NCI-H128 (cell line): Measurements from ENCODE around the gene OR2AP1.
A peak's percentile ranks its signal among the peaks of the same experiment; 100 is the strongest.
"Not testable (repeated sequence)": the region's sequence is repeated elsewhere in the genome, so short reads cannot be mapped to it uniquely, and the experiment has no call there.

Source experiments
- DNase-seq: peaks from one replicate; lab custom pipeline; 2025; ENCODE audit not compliant: unreplicated experiment; lab: John Stamatoyannopoulos, UW

Gene OR2AP1

DNA sequence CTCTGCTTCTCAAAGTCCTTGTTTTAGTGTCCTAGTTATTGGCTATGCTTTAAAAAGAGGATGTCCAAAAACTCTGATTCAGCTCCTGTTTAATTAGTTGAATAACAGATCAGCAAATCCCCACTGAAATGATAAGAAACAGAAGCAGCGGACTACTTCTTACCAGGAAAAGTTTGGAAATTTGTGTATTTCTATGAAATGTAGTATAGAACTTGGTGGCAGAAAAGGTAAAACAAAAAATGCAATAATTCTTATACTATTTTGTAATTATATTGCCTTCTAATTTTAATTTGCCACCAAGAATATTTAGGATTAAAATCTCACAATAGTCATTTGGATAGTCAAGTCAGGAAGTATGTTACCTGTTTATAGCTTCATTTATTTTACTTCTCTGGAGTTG is at the start of gene OR2AP1:
TSS of gene OR2AP1 (plus strand) at position 301 of the 400 bp plus-strand sequence. CDS start 1,947 bp downstream, outside the sequence.
- no peak for DNase-seq

DNA sequence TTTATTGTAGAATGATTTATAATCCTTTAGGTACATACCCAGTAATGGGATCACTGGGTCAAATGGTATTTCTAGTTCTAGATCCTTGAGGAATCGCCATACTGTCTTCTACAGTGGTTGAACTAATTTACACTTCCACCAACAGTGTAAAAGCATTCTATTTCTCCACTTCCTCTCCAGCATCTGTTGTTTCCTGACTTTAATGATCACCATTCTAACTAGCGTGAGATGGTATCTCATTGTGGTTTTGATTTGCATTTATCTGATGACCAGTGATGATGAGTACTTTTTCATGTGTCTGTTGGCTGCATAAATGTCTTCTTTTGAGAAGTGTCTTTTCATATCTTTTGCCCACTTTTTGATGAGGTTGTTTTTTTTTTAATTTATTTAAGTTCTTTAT is 24.0 kb upstream of the OR2AP1 start:
- not testable (repeated sequence) for DNase-seq

DNA sequence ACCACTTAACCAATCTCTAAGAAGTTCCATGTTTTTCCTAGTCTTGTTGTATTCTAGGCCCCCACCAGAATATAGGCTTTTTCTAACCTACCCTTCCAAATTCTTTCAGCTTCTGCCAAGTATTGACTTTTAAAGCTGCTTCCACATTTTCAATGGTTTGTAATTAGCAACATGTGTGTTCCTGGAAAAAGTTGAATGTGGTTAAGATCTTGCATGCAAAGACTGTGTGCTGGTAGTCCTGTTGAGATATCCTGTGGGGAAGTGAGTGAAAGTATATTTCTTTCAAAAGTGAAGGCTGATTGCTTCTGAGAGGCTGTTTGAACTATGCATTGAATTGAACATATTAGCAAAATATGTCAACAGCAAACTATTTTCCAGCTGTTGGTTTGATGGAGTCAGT is 23.5 kb upstream of the OR2AP1 start:
- DNase-seq, result no peak

DNA sequence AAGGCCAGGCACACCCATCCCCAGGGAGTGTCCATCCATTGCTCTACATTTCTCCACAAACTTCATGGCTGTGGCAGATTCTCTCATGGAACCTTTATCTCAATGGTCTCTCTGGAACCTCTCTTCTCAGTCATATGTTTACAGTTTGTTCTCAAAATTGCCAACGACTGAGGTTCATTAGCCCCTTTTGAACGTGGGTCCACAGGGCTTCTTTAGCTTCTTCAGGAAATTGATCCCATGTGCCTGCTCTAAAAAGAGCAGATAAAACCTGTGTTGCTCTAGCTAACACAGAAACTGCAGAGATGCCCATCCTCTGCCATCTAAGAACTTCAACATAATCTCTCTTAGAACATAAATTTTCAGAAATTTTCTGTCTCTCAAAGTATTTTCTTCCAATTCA is 23.0 kb upstream of the OR2AP1 start, which contains the start of gene OR6C4:
TSS of gene OR6C4 (plus strand) at position 301 of the 400 bp plus-strand sequence. CDS start 1,625 bp downstream, outside the sequence.
- DNase-seq, result no peak

DNA sequence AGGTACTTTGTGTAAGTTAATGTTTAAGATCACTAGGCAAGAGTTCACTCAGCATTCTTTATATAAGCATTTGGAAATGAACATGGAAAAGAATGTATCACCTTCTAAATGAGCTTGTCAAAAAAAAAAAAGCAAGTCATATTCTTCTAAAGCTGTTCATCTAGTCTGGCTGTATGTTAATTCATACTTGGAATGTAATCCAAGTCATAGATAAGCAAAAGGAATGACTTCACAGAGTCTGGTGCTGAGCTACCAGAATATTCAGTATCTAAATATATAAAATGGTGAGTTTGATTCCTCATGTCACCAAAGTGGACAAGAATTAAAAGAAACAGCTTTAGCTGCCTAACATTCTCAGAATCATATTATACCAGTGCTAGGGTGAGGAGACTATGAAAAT is 18.0 kb upstream of the OR2AP1 start:
- DNase-seq, result no peak

DNA sequence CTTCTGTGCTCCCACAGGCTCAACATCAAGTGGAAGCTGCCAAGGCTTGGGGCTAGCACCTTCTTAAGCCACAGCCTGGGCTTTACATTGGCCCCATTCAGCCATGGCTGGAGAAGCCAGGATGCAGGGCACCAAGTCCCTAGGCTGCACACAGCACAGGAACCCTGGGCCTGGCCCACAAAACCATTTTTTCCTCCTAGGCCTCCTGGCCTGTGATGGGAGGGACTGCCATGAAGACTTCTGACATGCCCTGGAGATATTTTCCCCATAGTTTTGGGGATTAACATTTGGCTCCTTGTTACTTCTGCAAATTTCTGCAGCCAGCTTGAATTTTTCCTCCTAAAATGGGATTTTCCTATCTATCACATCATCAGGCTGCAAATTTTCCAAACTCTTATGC is 2.2 kb upstream of the OR2AP1 start:
- DNase-seq, result not testable (repeated sequence)

DNA sequence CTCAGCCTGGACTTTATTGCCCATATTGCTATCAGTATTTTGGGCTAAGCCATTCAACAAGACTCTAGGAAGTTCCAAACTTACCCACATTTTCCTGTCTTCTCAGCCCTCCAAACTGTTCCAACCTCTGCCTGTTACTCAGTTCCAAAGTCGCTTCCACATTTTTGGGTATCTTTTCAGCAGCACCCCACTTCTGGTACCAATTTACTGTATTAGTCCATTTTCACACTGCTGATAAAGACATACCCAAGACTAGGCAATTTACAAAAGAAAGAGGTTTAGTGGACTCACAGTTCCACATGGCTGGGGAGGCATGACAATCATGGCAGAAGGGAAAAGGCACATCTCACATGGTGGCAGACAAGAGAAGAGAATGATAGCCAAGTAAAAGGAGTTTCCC is 1.6 kb upstream of the OR2AP1 start:
- not testable (repeated sequence) for DNase-seq

DNA sequence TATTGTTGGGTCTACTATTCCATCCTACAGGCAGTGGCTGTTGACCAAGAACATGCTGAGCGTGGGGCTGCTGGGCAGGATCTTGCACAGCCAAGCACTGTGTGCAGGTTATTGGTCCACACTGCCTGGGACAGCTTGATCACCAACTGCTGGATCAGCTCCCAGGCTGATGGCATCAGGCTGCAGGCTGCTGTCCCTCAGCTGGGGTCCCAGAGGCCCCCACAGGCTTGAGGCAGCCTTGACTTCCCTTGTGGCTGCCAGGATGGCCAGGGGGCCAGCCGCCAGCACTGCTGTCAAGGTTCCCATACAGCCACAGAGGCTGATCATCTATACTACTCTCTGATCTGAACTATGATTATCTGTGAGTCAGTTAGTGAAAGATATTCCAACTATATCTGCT is 9.8 kb downstream of the OR2AP1 start:
- DNase-seq, result no peak

DNA sequence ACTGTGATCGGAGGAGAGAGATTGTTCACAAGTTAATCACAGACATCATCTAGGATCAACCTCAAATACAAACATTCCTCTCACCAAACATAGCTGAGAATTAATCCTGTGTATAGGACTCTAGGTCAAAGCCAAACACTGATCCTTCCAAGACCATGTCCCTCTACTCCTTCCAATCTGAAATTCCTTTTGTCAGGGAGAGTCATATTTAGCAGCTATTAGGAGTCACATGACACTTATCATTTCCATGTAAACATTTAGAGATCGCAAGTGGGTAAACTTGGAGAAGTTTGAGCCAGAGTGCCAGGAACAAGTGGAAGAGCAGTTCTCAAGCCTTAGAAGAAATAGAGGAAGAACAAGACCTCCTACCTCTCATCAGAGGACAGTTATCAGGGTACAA is 13.5 kb downstream of the OR2AP1 start:
- DNase-seq, result no peak

DNA sequence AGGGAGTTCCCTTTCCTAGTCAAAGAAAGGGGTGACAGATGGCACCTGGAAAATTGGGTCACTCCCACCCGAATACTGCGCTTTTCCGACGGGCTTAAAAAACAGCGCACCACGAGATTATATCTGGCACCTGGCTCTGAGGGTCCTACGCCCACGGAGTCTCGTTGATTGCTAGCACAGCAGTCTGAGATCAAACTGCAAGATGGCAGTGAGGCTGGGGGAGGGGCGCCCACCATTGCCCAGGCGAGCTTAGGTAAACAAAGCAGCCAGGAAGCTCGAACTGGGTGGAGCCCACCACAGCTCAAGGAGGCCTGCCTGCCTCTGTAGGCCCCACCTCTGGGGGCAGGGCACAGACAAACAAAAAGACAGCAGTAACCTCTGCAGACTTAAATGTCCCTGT is 17.9 kb downstream of the OR2AP1 start:
- not testable (repeated sequence) for DNase-seq

DNA sequence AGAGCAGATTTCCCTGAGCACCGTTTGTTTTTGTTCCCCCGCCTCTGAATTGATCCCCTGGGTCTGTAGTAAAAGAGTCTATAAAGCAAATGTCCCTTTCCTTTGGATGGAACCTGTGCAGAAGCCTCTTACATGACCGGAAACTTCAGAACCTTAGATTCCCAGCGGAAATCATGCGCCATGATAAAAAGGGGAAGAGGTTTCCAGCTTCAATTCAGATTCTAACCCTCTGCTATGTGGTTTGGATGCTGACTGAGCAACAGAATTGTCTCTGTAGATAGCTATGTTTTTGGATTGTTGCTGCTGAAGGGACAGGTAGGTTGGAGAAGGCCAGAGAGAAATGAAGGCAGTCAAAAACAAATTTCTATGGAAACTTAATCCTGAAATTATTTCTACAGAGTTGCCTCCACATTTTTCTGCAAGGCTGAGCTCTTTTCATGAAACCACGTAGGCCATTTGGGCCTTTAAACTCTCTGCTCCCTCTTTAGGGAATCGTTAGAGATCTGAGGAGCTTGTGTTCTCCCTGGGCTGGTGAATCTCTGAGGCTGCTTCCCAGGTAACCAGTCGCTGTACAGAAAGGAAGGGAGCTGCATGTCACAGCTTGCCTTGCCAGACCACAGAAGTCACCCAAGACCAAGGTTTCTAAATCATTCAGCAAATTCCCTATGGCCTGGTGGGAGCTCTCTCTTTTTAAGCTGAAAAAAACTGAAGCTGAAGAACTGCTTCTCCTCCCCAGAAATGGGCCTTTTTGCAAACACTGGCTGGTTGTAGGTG is 35.7 kb downstream of the OR2AP1 start:
- DNase-seq, result no peak

DNA sequence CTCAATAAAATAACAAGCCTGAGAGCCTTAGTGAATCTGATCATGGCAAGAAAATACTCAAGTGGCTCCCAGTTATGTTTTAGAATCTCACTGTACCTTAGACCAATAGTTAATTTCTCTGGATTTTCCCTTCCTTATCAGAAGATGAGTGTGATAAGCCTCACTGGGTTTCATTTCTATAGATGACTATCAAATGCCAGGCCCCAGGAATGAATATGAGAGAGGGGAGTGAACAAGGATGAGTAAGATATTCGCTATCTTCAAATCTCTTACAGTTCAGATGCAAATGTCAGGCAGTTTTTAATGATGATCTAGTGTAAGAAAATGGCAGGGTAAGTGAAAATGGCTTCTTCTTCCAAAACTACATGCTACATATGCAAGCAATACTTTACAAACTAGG is 38.3 kb downstream of the OR2AP1 start:
- DNase-seq, result no peak

DNA sequence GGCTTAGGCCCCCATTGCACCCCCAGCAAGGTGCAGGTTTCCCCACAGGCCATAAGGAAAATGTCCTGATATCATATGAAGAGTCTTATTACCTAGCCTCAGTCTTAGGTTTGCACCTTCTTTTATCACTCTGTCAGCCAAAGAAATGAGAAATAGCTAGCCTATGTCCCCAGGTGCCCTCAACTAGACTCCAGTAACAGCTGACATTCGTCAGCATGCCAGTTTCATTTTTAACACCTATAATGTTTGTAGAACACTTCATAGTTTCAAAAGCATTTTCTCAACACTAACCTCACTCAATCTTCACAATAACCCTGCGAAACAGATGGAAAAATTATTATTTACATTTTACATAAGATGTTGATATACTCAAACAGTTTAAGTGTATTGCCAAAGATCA is 40.4 kb downstream of the OR2AP1 start:
- DNase-seq, result no peak

DNA sequence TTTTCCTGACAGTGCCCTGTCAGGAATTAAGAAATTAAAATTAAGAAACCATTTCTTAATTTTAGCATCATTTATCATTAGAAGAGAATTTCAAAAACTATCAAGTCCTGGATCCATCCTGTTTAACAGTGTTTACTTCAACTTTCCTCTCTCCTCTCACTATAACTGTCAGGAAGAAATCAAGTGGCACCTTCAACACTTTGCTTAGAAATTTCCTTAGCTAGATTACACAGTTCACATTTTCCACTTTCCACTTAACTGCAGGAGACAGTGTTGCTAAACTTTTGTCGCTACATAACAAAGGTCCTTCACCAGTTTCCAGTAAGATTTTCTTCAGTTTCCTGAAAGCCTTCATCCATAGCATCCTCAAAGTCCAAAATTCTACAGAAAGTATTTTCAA is 42.5 kb downstream of the OR2AP1 start:
- DNase-seq, result no peak

DNA sequence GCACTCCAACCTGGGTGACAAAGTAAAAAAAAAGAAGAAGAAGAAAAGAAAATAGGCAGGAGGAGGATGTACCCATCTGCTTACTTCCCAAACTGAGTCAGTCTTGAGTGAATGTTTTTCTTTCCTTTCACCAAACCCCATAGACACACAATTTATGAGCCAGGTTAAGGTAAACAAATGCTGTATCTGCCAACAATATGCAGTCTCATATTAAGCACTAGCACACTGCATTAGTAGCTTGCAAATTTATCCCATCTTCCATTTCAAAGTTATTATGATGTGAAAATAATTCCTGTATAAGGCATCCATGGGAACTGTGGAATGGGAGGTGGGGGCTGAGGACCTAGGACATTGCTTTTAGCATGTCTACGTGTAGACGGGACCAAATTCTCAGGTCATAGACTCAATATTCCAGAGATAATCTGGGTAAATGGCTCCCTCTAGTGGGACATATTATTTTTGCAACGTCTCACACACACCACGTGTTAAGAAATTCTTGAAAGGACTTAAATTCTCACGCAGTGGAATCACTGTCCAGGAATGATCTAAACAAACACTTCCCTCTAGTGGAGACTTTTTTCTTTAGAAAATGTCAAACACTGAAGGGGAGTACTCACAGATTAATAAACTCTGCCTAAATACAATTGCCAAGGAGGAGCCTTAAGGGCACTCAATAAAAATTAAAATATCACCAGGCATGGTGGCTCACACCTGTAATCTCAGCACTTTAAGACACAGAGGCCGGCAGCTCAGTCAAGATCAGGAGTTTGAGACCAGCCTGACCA is 47.3 kb downstream of the OR2AP1 start:
- peak; percentile 33 for DNase-seq

DNA sequence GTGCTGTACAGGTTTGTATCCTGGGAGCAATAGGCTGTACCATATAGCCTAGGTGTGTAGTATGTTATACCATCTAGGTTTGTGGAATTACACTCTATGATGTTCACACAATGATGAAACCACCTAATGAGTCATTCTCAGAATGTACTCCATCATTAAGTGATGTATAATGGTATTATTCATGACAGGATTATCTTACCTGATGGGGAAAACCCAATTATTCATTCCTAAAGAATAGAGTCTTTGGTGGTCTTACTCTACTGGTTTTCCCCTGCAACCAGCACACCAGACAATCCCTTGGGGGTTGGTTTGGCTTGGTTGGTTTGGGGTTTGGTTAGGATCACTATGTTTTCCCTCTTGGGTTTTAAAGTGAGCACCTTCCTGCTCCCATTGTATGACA is 51.8 kb downstream of the OR2AP1 start:
- DNase-seq, result no peak
